ENCODE data around the gene CHCHD3. TPM values are rescaled to one million over a fixed set of nuclear protein-coding genes. Genes with fewer than 3 reads are reported as not detected.
A peak's percentile ranks its signal among the peaks of the same experiment; 100 is the strongest.

CHCHD3 gene
- total and polyA plus RNA-seq, 9 of the 15 experiments (the other 6 are each of a cell fraction or from before 2014, with no cell fraction given), result 66.2 to 279 (median 204) TPM

GRCh38 chr7:133121175-133121844, 39.4 kb upstream of the CHCHD3 start (continued):
- TF ChIP-seq ZNF431 (CRISPR knock-in tag; IDR thresholded peaks at IDR 0.05), result no peak
- no peak for TF ChIP-seq E2F5 (CRISPR knock-in tag; IDR thresholded peaks at IDR 0.05)
- no peak for TF ChIP-seq KDM5B (IDR thresholded peaks at IDR 0.05; ENCODE audit: insufficient replicate concordance, low read depth, low read length)
- peak; percentile 56; the same call in 1 of the 2 replicates for TF ChIP-seq EHMT2 (IDR thresholded peaks at IDR 0.05)
- no peak for TF ChIP-seq ZFP36 (IDR thresholded peaks at IDR 0.05; ENCODE audit: low read depth, low read length, partially characterized antibody)
- TF ChIP-seq NCOA1 (IDR thresholded peaks at IDR 0.05; ENCODE audit: low read depth), result no peak; the same call in 1 of the 2 replicates
- TF ChIP-seq SNAPC5 (CRISPR knock-in tag; IDR thresholded peaks at IDR 0.05), result no peak
- TF ChIP-seq KLF16 (IDR thresholded peaks at IDR 0.05), result peak; percentile 62
- TF ChIP-seq ZBTB43 (CRISPR knock-in tag; IDR thresholded peaks at IDR 0.05), result no peak
- no peak for TF ChIP-seq RBM22 (IDR thresholded peaks at IDR 0.05; ENCODE audit: low read depth, low read length, poor library complexity, severe bottlenecking)
- TF ChIP-seq FOXK2 (conservative IDR thresholded peaks at IDR 0.05 in 1 of 2, IDR thresholded peaks at IDR 0.05 in 1 of 2; ENCODE audit: low read depth in 2 of 2), result no peak
- no peak for TF ChIP-seq NBN (IDR thresholded peaks at IDR 0.05; ENCODE audit: low read depth)
- TF ChIP-seq ASH1L (IDR thresholded peaks at IDR 0.05; ENCODE audit: borderline replicate concordance, low read depth, partially characterized antibody), result no peak
- TF ChIP-seq ZFPM2 (CRISPR knock-in tag; IDR thresholded peaks at IDR 0.05), result no peak
- TF ChIP-seq SMARCA4 (IDR thresholded peaks at IDR 0.05), result no peak; the same call in 1 of the 2 replicates
- TF ChIP-seq PHF20 (IDR thresholded peaks at IDR 0.05; ENCODE audit: partially characterized antibody), result no peak
- TF ChIP-seq JUND (IDR thresholded peaks at IDR 0.05; ENCODE audit: borderline replicate concordance, low read depth, low read length), result no peak; the same call in 1 of the 2 replicates
- 0 out of 3 replicates have a peak, but pooled peaks have one; percentile 23 for TF ChIP-seq JUND (tag; IDR thresholded peaks at IDR 0.05; ENCODE audit: borderline replicate concordance, low read depth, low read length)
- no peak for TF ChIP-seq PRPF4 (IDR thresholded peaks at IDR 0.05; ENCODE audit: insufficient read depth, low read depth, low read length, poor library complexity, severe bottlenecking)
- TF ChIP-seq ATF3 (IDR thresholded peaks at IDR 0.05), result no peak
- no peak for TF ChIP-seq ATF3 (CRISPR knock-in tag; conservative IDR thresholded peaks at IDR 0.05)
- TF ChIP-seq FOXP4 (CRISPR knock-in tag; IDR thresholded peaks at IDR 0.05; ENCODE audit: borderline replicate concordance), result no peak
- TF ChIP-seq ZNF354B (CRISPR knock-in tag; IDR thresholded peaks at IDR 0.05), result no peak
- no peak for TF ChIP-seq RBM25 (IDR thresholded peaks at IDR 0.05; ENCODE audit: low read depth, low read length, severe bottlenecking)
- TF ChIP-seq ELF4 (CRISPR knock-in tag; IDR thresholded peaks at IDR 0.05), result 0 out of 2 replicates have a peak, but pooled peaks have one; percentile 18

All from K562 (cell line).